GM18511 (cell line): ENCODE data around the gene CLCA4.

Experiments
- ATAC-seq: cut with Tn5 transposase; IDR thresholded peaks from one replicate; pipeline ENCODE4 v1.9.1; 2021; ENCODE audit warnings: mild to moderate bottlenecking, moderate library complexity; ENCODE audit not compliant: unreplicated experiment

CLCA4 gene, protein sequence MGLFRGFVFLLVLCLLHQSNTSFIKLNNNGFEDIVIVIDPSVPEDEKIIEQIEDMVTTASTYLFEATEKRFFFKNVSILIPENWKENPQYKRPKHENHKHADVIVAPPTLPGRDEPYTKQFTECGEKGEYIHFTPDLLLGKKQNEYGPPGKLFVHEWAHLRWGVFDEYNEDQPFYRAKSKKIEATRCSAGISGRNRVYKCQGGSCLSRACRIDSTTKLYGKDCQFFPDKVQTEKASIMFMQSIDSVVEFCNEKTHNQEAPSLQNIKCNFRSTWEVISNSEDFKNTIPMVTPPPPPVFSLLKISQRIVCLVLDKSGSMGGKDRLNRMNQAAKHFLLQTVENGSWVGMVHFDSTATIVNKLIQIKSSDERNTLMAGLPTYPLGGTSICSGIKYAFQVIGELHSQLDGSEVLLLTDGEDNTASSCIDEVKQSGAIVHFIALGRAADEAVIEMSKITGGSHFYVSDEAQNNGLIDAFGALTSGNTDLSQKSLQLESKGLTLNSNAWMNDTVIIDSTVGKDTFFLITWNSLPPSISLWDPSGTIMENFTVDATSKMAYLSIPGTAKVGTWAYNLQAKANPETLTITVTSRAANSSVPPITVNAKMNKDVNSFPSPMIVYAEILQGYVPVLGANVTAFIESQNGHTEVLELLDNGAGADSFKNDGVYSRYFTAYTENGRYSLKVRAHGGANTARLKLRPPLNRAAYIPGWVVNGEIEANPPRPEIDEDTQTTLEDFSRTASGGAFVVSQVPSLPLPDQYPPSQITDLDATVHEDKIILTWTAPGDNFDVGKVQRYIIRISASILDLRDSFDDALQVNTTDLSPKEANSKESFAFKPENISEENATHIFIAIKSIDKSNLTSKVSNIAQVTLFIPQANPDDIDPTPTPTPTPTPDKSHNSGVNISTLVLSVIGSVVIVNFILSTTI

DNA sequence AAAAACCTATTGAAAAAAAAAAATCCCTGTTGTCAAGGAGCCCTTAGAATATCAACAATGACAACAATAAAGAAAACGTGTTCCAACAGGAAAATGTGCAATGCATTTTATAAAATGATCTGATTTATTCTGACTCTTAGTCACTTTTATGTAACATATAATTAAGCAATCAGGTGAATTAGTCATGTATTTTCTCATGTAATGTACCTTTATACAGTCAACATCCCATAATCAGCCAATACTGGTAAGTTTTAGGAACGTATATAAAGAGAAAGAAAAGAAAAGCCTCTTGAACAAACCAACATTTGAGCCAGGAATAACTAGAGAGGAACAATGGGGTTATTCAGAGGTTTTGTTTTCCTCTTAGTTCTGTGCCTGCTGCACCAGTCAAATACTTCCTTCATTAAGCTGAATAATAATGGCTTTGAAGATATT is at the start of gene CLCA4:
CLCA4 (plus strand) TSS at position 292 of the 435 bp plus-strand sequence; CDS start at position 334, 42 bp downstream.
- ATAC-seq = no peak

DNA sequence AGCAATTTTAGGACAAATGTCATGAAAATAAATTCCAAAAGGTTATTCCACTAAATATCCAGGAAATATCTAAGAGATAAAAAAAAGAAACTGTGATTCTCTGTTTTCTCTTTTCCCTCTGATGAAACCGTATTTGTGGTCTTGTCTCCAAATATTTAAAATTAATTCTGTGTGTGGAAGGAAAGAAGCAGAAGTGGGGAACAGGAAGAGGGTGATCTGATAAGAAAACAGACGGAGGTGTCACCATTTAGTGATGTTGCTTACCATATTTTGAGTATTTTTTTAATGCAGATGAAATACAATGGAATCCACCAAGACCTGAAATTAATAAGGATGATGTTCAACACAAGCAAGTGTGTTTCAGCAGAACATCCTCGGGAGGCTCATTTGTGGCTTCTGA is 48.6 kb upstream of the CLCA4 start:
- no peak for ATAC-seq

DNA sequence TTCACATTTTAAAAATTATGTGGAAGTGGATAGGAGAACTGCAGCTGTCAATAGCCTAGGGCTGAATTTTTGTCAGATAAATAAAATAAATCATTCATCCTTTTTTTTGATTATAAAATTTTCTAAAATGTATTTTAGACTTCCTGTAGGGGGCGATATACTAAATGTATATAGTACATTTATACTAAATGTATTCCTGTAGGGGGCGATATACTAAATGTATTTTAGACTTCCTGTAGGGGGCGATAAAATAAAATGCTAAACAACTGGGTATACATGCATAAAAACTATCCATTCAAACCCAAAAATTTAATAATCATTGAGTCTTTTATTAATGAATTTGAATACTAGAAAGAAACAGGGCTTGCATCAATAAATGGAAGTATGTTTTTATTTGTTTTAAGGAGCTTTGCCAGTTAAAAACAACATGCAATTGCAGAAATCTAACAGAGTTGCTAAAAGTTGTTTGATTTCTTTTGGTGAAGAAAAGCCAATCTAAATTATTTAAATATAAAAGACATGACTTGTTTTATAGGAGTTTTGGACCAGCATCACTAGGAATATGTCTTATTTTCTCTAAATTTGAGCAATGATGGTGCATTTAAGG is 46.8 kb upstream of the CLCA4 start:
- peak; percentile 39 for ATAC-seq

DNA sequence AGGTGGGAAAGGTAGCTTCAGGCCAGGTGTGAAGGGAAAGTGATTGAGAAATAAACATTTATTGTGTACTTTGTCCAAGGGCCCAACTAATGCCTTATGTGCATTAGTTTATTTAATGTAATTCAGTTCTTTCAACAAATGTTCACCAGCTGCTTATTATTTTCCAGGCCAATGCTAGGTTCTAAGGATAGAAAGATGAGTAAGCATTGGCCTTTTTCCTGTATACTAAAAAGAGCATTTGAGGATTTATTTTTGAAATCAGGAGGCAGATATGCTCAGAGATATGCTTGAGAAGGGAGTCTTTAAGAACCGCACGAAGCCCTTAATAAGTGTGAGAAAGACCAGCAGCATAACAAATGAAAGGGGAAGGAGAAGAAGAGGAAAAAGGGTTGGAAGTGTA is 46.2 kb upstream of the CLCA4 start:
- ATAC-seq = no peak

DNA sequence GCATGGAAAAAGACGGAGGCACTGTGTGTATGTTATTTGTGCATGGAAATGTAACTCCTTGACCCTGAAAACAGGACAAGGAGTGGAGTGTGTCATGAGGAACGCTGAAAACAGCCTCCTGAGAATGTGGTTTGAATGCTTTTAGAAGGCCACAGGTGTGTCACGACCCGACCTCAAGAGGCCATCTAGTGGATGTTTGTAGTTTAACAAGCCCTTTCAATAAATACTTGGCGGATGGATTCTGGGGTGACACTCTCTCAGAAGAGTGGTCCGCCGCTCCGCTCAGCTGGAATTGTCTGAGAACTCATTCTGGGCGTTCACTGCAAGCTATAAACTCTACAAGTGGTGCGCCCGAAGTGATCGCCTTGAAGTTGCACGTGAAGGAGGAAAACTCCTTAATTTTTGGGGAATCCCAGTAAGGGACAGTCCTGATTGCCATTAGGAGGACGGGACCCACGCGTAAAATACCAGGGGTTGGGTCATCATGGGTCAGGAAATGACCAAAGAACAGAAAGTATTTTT is 44.7 kb upstream of the CLCA4 start:
- peak; percentile 80 for ATAC-seq

DNA sequence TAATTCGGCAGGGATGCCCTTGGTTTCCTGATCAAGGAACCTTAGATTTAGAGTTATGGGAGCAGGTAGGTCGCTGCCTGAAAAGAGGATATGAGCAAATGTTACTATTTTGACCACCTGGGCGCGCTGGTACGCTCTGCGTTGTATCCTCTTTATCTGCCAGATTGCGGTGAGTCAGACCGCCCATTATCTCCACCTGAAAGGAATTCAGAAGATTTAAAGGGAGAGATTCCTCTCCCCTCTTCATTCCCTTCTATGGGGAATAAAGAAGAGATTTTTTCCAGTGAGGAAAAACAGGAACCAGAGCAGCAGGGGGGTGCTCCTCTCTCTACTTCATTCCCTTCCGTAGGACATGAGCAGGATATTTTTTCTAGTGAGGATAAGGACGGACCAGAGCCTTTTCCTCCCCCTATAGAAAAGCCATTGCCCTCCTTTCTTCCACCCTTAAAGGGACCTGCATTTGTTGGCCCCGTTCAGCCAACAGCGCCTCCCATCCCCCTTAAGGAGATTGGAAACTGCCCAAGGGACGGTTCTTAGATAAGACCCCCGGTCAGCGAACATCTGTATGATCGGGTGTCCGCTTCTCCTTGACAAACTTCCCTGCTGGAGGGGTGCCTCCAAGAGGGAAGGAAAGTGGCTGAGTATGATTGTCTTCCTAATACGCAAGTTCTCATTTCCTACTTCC is 44.0 kb upstream of the CLCA4 start:
- ATAC-seq = peak; percentile 61

DNA sequence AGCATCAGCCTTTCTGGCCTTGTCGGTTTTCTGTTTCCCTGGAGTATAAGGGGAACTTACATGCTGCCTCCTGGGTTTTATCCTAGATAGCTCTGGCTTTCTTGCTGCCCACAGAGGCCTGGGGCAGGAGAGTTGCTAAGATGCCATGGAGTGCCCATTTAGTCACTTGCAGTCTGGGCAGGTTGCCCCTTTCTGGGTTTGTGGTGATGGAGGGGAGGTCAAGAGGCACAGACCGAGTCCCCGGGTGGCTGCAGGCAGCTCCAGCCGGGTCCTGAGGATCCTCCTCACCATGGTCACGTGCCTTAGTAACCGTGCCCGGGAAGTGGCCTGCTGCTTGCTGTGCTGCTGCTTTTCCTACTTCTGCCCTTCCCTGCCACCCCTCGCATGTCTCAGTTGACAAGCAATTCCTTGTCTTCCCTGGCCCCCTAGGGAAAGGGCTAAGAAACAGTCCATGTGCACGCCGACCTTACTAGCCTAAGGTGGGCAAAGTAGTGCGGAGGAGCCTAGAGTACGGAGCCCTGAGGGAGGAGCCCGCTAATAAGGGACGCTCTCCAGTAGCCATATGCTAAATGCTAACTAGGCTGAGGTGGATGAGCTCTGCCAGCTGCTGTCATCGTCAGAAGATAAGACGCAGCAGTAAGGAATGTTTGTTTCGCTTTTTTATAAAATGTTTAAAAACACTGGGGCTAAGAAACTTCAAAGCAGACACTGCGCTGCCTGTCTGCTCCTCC is 43.3 kb upstream of the CLCA4 start:
- no peak for ATAC-seq

DNA sequence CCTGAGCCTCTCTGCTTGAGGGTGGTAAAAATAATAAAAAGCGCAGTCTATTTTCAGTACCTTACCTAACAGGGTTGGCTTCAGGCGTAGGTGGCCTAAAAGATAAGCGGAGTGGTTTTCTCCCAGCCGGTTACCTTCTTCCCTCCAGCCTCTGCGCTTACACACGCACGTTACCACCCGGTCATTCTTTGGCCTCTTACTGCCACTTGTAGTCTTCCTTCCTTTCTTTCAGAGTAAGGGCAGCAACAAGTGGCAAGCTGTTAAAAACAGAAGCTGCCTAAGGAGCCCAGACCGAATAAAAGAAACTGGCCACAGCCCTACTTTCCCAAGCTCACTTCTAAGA is 42.8 kb upstream of the CLCA4 start:
- no peak for ATAC-seq

DNA sequence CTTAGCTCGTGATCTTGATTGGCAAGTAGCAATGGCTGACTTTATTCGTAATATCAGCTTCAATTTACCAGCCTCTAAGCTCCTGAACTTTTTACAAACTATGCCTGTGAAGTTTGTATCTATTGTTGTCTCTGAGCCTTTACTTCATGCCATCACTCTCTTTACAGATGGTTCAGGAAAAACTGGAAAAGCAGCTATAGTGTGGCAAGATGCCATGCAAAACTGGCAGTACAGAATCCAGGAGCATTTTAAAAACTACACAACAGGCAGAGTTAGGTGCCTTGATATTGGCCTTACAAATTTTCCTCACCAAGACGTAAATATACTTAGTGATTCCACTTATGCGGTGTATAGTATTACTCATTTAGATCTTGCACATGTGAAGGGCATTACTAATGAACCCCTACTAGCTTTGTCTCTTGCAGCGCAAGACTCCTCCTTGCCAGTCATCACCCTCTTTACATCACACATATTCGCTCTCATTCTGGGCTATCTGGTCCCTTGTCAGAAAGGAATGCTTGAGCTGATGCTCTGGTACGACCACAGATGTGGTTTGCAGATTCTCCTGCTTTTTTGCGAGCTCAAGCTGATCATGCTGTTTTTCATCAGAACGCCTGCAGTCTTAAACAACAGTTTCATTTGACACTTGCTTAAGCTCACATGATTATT is 41.8 kb upstream of the CLCA4 start:
- no peak for ATAC-seq

DNA sequence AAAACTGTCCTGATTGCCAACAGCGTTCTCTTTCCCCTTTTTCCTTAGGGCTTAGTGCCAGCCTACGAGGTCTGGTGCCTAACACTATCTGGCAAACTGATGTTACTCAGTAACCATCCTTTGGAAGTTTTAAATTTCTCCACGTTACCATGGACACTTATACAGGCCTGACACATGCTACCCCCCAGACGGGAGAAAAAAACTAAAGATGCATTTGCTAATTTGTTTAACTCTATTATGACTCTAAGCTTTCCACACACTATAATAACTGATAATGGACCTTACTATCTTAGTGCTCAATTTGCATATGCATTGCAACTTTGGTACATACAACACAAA is 41.3 kb upstream of the CLCA4 start:
- no peak for ATAC-seq

DNA sequence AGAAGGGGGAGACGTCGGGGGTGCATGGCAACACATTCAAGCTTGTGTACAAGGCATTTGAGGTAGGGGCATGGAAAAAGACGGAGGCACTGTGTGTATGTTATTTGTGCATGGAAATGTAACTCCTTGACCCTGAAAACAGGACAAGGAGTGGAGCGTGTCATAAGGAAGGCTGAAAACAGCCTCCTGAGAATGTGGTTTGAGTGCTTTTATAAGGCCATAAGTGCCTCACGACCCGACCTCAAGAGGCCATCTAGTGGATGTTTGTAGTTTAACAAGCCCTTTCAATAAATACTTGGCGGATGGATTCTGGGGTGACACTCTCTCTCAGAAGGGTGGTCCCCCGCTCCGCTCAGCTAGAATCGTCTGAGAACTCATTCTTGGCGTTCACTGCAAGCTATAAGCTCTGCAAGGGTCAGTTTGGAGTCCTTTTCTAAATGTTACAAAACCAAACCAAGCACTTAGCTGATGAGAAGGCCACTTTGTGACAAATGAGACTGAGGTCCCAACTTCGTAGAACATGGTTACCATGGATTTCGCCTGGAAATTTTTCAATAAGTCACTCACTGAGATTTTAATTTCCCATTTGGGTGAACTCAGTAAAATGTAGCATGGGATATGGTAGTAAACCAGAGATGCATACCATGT is 38.8 kb upstream of the CLCA4 start:
- ATAC-seq = peak; percentile 60

DNA sequence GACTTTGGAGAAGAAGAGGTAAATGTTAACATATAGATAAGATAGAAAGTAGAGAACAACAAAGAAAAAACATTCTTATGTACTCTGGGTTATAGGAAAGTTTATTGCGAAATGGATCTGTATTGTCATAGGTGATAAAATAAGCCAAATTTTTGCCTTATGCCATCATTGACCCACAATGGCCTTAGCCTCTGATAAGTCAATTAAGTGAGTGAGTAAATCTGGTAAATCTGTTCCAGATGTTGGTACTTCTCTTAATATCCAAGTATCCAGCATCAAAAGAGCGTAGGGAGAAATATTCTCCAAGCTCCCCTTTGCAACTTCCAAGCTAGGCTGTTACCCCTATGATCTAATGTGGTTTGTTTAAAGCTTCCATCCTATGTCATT is 38.3 kb upstream of the CLCA4 start:
- ATAC-seq = no peak

DNA sequence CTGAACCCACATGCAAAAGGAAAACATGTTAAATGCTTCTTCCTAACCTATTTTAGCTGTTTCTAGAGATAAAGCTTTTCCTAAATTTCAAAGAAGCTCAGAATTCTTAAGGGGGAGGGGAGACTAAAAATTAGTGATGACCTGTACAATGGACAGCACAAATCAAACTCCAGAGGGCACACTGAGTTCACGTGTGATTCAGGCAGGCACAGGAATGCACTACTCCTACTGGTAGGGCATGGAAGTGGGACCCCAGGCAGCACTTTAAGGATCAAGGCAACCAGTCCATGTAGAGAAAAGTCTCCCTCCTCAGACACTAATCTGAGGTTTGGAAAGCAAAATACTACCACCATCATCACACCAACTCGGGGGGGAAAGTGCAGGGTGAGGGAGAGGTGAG is 31.3 kb upstream of the CLCA4 start:
- no peak for ATAC-seq

DNA sequence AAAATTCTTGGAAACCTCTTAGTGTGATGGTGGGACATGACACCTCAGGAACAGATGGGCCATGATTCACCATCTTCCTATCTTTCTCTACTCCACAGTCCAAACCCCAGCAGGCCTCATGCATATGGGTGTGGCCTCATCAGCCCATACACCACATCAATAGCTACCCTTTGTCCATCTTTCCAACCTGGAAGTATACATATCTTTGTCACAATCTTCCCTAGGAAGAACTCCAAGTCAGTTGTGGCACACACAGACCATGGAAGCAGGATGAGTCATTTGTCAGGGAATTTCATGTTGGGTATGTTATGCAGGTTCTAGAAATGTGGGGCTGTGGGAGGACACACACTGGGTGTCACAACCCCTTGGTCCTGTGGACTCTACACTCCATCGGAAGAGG is 30.5 kb upstream of the CLCA4 start:
- no peak for ATAC-seq

DNA sequence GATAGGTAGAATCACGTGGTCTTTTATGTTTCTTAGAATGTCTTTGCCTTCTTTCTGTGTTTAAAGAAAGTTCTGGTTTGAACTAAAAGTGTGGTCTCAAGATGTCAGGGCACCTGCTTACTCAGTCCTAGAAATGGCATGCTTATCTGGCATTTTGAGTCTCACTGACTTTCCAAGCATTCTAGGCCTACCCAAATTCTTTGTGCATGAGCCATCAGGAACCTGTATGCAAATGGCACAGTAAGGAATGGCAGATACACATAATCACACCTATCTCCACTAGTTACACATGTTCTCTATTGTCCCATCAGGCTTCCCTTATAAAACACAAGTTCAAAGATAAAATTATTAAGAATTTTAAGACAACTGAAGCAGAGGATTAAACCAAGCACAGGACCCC is 29.5 kb upstream of the CLCA4 start:
- no peak for ATAC-seq

DNA sequence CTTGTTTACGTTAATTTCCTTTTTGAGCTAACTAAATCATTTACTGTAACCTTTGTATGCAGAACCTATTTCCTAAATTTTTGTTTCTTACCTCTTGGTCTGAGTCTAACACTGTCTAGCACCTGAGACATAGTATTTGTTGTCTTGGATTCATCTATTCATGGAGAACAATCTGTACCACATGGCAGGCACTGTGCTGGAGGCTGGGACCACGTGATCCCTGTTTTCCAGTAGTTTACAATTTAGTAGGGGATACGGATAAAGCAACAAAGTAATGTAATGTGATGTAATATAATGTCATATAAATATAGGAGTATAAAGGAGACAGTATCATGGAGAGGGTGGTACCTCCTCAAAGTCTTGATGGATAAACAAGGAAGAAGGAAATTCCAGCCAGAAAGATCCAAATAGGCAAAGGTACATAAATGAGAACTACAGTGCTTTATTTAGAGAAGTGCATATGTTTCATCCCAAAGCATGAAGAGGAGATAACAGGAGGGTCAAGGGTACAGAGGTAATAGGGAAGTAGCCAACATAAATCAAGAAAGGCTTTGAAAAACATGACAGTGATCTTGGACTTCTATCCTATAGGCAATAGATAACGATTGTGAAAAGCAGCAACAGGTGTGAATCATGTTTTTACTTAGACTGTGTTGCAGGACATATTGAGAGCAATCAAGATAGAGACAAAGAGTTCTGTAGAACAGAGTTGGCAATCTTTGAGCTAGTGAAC is 25.9 kb upstream of the CLCA4 start:
- no peak for ATAC-seq

DNA sequence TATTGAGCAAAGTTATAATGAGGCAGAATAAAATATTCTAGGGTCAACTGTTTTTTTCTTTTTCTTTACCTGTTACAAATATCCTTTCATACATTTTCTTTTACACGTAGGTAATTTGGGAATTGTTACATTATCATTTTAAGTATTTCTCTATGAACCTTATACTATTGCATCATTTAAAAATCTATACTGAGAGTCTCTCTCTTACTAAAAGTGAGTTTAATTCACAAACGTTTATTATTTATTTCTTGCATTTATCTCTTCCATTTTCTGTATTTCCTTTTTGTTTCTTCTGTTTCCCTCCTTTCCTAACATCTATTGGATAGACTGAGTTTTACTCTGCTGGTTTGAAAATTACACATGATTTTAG is 25.4 kb upstream of the CLCA4 start:
- ATAC-seq = no peak

DNA sequence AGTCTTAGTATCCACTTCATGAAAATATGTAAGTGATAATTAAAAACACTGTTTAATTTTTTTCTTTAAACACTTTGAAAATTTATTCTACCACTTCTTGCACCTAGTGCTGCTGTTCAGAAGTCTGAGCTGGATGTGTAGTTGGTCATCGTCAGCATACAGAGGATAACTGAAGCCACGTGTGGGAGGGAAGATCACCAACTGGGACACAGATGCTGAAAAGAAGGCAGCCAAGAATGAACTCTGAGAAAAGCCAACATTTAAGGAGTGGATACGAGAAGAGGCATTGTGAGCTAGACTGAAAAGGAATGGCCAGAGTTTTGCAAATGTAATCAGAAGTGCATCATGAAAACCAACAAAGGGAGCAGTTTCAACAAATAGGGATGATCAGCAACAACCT is 24.6 kb upstream of the CLCA4 start:
- ATAC-seq = no peak
